ENCODE data around the gene ELF2. TPM values are rescaled to one million over a fixed set of nuclear protein-coding genes. Genes with fewer than 3 reads are reported as not detected.
"Not testable (repeated sequence)": the region's sequence is repeated elsewhere in the genome, so short reads cannot be mapped to it uniquely, and the experiment has no call there.

ELF2 gene
- total RNA-seq, 4 donors from 2014 or later, result 32.0 to 92.0 (median 48.5) TPM

GRCh38 chr4:139035650-139036049 lies 141.4 kb downstream of the ELF2 start:
- no peak for DNase-seq (ENCODE audit: low spot score in 2 of 2)
- no peak overlapping the region for H3K27ac ChIP-seq
- WGBS, result 91% methylated on average over 5 of the region's 5 CpGs
- no peaks in the 10 kb centered on the region for H3K27me3 ChIP-seq
- TF ChIP-seq POLR2AphosphoS5 (IDR thresholded peaks at IDR 0.05), result no peak
- H3K9me3 ChIP-seq, result no peaks in the 10 kb centered on the region
- H3K4me3 ChIP-seq, result no peak overlapping the region
- H3K36me3 ChIP-seq, result no peaks in the 10 kb centered on the region
- H3K4me1 ChIP-seq, result peaks cover 4% of the 10 kb centered on the region

DNA sequence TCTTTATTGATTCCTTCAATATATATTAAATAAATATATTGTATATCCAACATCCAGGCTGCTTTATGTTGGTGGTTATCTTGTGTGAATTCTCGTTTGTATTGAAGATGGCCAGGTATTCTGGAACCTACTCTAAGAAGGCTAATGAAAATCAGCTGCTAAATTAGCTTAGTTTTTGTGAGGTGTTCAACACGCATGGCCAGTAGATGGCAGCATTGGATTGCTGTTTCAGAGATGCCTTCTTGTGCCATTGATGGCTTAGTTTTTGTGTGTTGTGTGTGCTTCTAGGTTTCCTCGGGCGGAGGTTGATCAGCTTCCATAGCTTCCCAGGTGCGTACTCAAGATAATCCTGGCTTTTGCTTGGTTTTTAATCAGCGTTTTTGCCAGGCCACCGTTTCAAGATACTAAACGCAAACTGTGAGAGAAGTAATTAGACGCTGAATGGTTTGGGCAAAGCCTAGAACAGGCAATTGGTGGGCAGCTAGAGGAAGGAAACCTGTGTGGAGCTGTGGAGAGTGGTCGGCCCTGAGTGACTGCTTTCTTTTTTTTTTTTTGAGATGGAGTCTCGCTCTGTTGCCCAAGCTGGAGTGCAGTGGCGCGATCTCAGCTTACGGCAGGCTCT lies 146.3 kb downstream of the ELF2 start:
- no peak overlapping the region for H3K27ac ChIP-seq
- 44% methylated on average over 14 of the region's 14 CpGs for WGBS

GRCh38 chr4:139029866-139030363 lies 147.1 kb downstream of the ELF2 start:
- H3K9me3 ChIP-seq; H3K4me1 ChIP-seq; H3K27ac ChIP-seq; DNase-seq (ENCODE audit: low spot score in 2 of 2); H3K27me3 ChIP-seq; H3K4me3 ChIP-seq; H3K36me3 ChIP-seq: not testable (repeated sequence)
- WGBS, result 91% methylated on average over 6 of the region's 6 CpGs

More for the DNA sequence above, 146.3 kb downstream of the ELF2 start:
- H3K36me3 ChIP-seq, result no peaks in the 10 kb centered on the region
- peaks cover 7% of the 10 kb centered on the region for H3K4me1 ChIP-seq
- H3K4me3 ChIP-seq, result no peak overlapping the region
- no peaks in the 10 kb centered on the region for H3K9me3 ChIP-seq
- H3K27me3 ChIP-seq, result no peaks in the 10 kb centered on the region
- no peak for DNase-seq (ENCODE audit: low spot score in 2 of 2)
- TF ChIP-seq, protein P1, sequence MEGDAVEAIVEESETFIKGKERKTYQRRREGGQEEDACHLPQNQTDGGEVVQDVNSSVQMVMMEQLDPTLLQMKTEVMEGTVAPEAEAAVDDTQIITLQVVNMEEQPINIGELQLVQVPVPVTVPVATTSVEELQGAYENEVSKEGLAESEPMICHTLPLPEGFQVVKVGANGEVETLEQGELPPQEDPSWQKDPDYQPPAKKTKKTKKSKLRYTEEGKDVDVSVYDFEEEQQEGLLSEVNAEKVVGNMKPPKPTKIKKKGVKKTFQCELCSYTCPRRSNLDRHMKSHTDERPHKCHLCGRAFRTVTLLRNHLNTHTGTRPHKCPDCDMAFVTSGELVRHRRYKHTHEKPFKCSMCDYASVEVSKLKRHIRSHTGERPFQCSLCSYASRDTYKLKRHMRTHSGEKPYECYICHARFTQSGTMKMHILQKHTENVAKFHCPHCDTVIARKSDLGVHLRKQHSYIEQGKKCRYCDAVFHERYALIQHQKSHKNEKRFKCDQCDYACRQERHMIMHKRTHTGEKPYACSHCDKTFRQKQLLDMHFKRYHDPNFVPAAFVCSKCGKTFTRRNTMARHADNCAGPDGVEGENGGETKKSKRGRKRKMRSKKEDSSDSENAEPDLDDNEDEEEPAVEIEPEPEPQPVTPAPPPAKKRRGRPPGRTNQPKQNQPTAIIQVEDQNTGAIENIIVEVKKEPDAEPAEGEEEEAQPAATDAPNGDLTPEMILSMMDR (IDR thresholded peaks at IDR 0.05), result peak; percentile 69
- TF ChIP-seq POLR2AphosphoS5 (IDR thresholded peaks at IDR 0.05) (no peak), EP300 (IDR thresholded peaks at IDR 0.05) (no peak)

DNA sequence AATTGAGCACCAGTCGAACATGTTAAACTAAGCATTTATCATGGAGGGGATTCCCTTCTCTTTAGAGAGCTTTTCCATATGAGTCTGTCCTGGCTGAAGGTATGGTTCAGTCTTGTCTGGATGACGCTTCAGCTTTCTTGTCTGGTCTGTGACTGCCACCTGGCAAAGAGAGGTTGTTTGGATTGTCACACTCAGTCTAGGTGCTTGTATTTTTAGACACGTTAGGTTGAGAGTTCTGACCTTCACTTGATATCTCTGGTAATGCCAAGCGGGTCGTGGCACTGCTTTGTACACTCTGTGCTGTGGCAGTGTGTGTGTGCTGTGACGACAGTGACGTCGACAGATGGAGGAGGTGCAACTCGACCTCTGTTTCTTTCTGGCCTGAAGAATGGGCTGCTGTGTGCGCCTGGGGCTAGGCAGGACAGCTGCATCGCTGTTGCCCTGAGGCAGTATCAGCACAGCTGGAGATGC lies 148.8 kb downstream of the ELF2 start:
- H3K27ac ChIP-seq, result no peak overlapping the region
- DNase-seq (ENCODE audit: low spot score in 2 of 2), result no peak
- no peaks in the 10 kb centered on the region for H3K36me3 ChIP-seq
- WGBS, result 60% methylated on average over 6 of the region's 11 CpGs
- H3K4me3 ChIP-seq, result no peak overlapping the region
- no peaks in the 10 kb centered on the region for H3K9me3 ChIP-seq
- H3K4me1 ChIP-seq, result peaks cover 7% of the 10 kb centered on the region
- TF ChIP-seq EP300 (IDR thresholded peaks at IDR 0.05) (no peak), POLR2A (IDR thresholded peaks at IDR 0.05) (no peak)
- H3K27me3 ChIP-seq, result no peaks in the 10 kb centered on the region

GRCh38 chr4:139027776-139028175 lies 149.2 kb downstream of the ELF2 start:
- H3K27me3 ChIP-seq, result no peaks in the 10 kb centered on the region
- no peaks in the 10 kb centered on the region for H3K9me3 ChIP-seq
- TF ChIP-seq POLR2AphosphoS5 (IDR thresholded peaks at IDR 0.05) (no peak), EP300 (IDR thresholded peaks at IDR 0.05) (no peak)
- no peak for DNase-seq (ENCODE audit: low spot score in 2 of 2)
- 74% methylated on average over 5 of the region's 5 CpGs for WGBS
- peaks cover 7% of the 10 kb centered on the region for H3K4me1 ChIP-seq
- no peak overlapping the region for H3K4me3 ChIP-seq
- H3K36me3 ChIP-seq, result no peaks in the 10 kb centered on the region
- no peak overlapping the region for H3K27ac ChIP-seq

GRCh38 chr4:139025841-139026240 lies 151.2 kb downstream of the ELF2 start:
- no peaks in the 10 kb centered on the region for H3K36me3 ChIP-seq
- no peak overlapping the region for H3K27ac ChIP-seq
- WGBS, result 100% methylated on average over 1 of the region's 1 CpG
- peaks cover 4% of the 10 kb centered on the region for H3K4me1 ChIP-seq
- no peak overlapping the region for H3K4me3 ChIP-seq
- TF ChIP-seq EP300 (IDR thresholded peaks at IDR 0.05), result no peak
- no peak for TF ChIP-seq POLR2A (IDR thresholded peaks at IDR 0.05)
- no peak for TF ChIP-seq POLR2AphosphoS5 (IDR thresholded peaks at IDR 0.05)
- TF ChIP-seq, protein P1 (IDR thresholded peaks at IDR 0.05), result no peak
- no peaks in the 10 kb centered on the region for H3K9me3 ChIP-seq
- H3K27me3 ChIP-seq, result no peaks in the 10 kb centered on the region
- DNase-seq (ENCODE audit: low spot score in 2 of 2), result no peak

GRCh38 chr4:139024686-139025085 lies 152.3 kb downstream of the ELF2 start:
- WGBS, result 85% methylated on average over 9 of the region's 9 CpGs
- TF ChIP-seq EP300 (IDR thresholded peaks at IDR 0.05) (no peak), POLR2AphosphoS5 (IDR thresholded peaks at IDR 0.05) (no peak), POLR2A (IDR thresholded peaks at IDR 0.05) (no peak)
- TF ChIP-seq, protein P1 (IDR thresholded peaks at IDR 0.05), result no peak
- Histone ChIP-seq H3K27ac (no peak overlapping the region), H3K27me3 (no peaks in the 10 kb centered on the region), H3K4me1 (peaks cover 3% of the 10 kb centered on the region), H3K36me3 (no peaks in the 10 kb centered on the region), H3K9me3 (no peaks in the 10 kb centered on the region), H3K4me3 (no peak overlapping the region)
- DNase-seq (ENCODE audit: low spot score in 2 of 2), result no peak

All from suprapubic skin (tissue), 4 donors.